ENCODE results near the gene GOLT1B. TPM values are rescaled to one million over a fixed set of nuclear protein-coding genes. Genes with fewer than 3 reads are reported as not detected.

GOLT1B gene
- total and polyA plus RNA-seq, 8 donors = 9.3 to 52.1 (median 16.2) TPM

DNA sequence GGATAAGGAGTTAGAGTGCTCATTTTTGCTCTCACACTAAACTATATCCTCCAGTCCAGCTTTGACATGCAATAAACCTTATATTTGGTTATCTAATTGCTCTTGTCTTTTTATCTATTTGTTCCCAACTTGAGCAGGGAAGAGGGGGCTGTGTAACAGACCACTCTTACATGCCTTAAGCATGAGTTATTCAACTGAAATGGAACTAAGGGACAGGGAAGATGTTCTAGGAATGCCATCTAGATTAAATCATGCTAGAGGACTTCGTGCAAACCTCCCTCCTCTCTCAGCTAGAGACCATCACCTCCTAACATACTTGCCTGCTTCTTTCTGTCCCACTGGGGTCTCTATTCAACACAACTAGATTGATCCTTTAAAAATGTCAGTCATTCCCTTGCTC lies 45.1 kb downstream of the GOLT1B start:
- whole genome bisulfite sequencing, 5 donors = 0 to 19% (median 13%) methylated on average over 1 of the region's 1 CpG
- H3K27ac ChIP-seq = no peak overlapping the region
- H3K27me3 ChIP-seq = no peaks in the 10 kb centered on the region
- no peaks in the 10 kb centered on the region for H3K36me3 ChIP-seq
- intact Hi-C loops (cut with DNase I; ENCODE audit: low total_unique reads) = no loop called here
- no peak overlapping the region for H3K4me3 ChIP-seq
- H3K4me1 ChIP-seq = peaks cover 0 to 2% (median under 1%) of the 10 kb centered on the region in 4 donors
- no peaks in the 10 kb centered on the region for H3K9me3 ChIP-seq
- TF ChIP-seq, protein P1, sequence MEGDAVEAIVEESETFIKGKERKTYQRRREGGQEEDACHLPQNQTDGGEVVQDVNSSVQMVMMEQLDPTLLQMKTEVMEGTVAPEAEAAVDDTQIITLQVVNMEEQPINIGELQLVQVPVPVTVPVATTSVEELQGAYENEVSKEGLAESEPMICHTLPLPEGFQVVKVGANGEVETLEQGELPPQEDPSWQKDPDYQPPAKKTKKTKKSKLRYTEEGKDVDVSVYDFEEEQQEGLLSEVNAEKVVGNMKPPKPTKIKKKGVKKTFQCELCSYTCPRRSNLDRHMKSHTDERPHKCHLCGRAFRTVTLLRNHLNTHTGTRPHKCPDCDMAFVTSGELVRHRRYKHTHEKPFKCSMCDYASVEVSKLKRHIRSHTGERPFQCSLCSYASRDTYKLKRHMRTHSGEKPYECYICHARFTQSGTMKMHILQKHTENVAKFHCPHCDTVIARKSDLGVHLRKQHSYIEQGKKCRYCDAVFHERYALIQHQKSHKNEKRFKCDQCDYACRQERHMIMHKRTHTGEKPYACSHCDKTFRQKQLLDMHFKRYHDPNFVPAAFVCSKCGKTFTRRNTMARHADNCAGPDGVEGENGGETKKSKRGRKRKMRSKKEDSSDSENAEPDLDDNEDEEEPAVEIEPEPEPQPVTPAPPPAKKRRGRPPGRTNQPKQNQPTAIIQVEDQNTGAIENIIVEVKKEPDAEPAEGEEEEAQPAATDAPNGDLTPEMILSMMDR (IDR thresholded peaks at IDR 0.05) = no peak
- TF ChIP-seq EP300 (IDR thresholded peaks at IDR 0.05) = no peak
- no peak for TF ChIP-seq POLR2A (IDR thresholded peaks at IDR 0.05)
- TF ChIP-seq POLR2AphosphoS5 (IDR thresholded peaks at IDR 0.05) = no peak
- DNase-seq = no peak

GRCh38 chr12:21547437-21547836 lies 45.8 kb downstream of the GOLT1B start:
- TF ChIP-seq POLR2AphosphoS5 (IDR thresholded peaks at IDR 0.05) = no peak
- TF ChIP-seq, protein P1 (IDR thresholded peaks at IDR 0.05) = no peak
- no peak for TF ChIP-seq POLR2A (IDR thresholded peaks at IDR 0.05)
- no peak for TF ChIP-seq EP300 (IDR thresholded peaks at IDR 0.05)

DNA sequence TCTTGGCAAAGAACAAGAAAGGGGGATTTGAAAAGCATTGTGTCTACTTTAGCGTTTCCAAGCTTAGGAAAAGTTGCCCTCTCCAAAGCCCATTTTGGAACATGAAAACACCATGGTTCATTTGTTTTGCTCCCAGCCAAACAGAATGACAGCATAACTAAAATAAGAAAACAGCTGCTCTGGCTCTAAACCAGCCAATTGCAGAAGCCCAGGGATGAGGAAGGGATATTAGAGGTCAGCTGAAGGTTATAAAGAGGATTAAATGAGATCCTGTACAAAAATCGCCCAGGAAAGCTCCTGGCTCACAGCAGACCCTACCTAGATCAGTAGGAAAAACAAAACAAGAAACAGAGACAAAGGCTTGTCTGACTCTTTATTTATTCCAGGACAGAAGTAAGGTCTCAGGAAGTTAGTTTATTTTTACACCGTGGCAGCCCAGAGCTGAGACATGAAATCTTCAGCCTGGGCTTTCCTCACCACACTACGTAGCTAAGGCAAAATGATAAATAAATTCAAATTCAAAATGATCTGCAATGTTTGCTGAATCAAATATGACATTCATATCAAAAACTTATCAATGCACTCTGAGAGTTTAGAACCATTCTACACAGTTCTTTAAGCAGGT lies 50.4 kb downstream of the GOLT1B start:
- intact Hi-C loops (cut with DNase I; ENCODE audit: low total_unique reads) = no loop called here
- H3K4me1 ChIP-seq = peaks cover 0 to 12% (median 3%) of the 10 kb centered on the region in 4 donors
- H3K27me3 ChIP-seq = no peaks in the 10 kb centered on the region
- WGBS, 5 donors = 25 to 42% (median 40%) methylated on average over 4 of the region's 4 CpGs
- H3K4me3 ChIP-seq = no peak overlapping the region
- no peaks in the 10 kb centered on the region for H3K9me3 ChIP-seq
- H3K27ac ChIP-seq = no peak overlapping the region
- no peaks in the 10 kb centered on the region for H3K36me3 ChIP-seq
- TF ChIP-seq, protein P1 (IDR thresholded peaks at IDR 0.05) = no peak
- TF ChIP-seq POLR2AphosphoS5 (IDR thresholded peaks at IDR 0.05) (no peak), POLR2A (IDR thresholded peaks at IDR 0.05) (no peak), EP300 (IDR thresholded peaks at IDR 0.05) (no peak)
- peak in 1 of 2 donors; percentile 49 for DNase-seq

More at GRCh38 chr12:21547437-21547836, 45.8 kb downstream of the GOLT1B start:
- no peak overlapping the region for H3K27ac ChIP-seq
- no peak for DNase-seq
- 46 to 90% (median 82%) methylated on average over 1 of the region's 1 CpG for WGBS, 5 donors
- peaks cover 0 to 9% (median 3%) of the 10 kb centered on the region in 4 donors for H3K4me1 ChIP-seq
- no peaks in the 10 kb centered on the region for H3K27me3 ChIP-seq
- intact Hi-C loops (cut with DNase I; ENCODE audit: low total_unique reads) = no loop called here
- H3K36me3 ChIP-seq = no peaks in the 10 kb centered on the region
- no peaks in the 10 kb centered on the region for H3K9me3 ChIP-seq
- H3K4me3 ChIP-seq = no peak overlapping the region

- 70 to 75% (median 72%) methylated on average over 6 of the region's 6 CpGs for WGBS, 5 donors
- H3K4me1 ChIP-seq = peaks cover 0 to 12% (median 3%) of the 10 kb centered on the region in 4 donors
- no peak for DNase-seq
- H3K4me3 ChIP-seq = no peak overlapping the region
- H3K9me3 ChIP-seq = no peaks in the 10 kb centered on the region
- TF ChIP-seq, protein P1 (IDR thresholded peaks at IDR 0.05) = no peak
- no peak for TF ChIP-seq EP300 (IDR thresholded peaks at IDR 0.05)
- no peak for TF ChIP-seq POLR2AphosphoS5 (IDR thresholded peaks at IDR 0.05)
- TF ChIP-seq POLR2A (IDR thresholded peaks at IDR 0.05) = no peak
- no peaks in the 10 kb centered on the region for H3K36me3 ChIP-seq
- H3K27me3 ChIP-seq = no peaks in the 10 kb centered on the region
- intact Hi-C loops (cut with DNase I; ENCODE audit: low total_unique reads) = no loop called here
- no peak overlapping the region for H3K27ac ChIP-seq
These were observed 51.2 kb downstream of the GOLT1B start for GRCh38 chr12:21552635-21553328.
